GM10266 (cell line): ENCODE measurements around the gene NR3C2.

ENCODE experiments used
- DNase-seq: peaks from one replicate; pipeline ENCODE4 v3.0.0; 2012; ENCODE audit errors: extremely low spot score
- CTCF ChIP-seq: IDR thresholded peaks from 2 replicates; pipeline ENCODE4 v1.5.1; 2012; ENCODE audit warnings: mild to moderate bottlenecking, low read depth; ENCODE audit not compliant: control insufficient read depth, insufficient read depth; ENCODE audit errors: missing control alignments

NR3C2 gene

GRCh38 chr4:148288448-148288847 lies 153.8 kb downstream of the NR3C2 start:
- no peak for DNase-seq
- no peak for TF ChIP-seq CTCF

GRCh38 chr4:148287111-148287510 lies 155.1 kb downstream of the NR3C2 start:
- DNase-seq: no peak
- no peak for TF ChIP-seq CTCF

- DNase-seq: no peak
- TF ChIP-seq CTCF: no peak
These were observed 156.2 kb downstream of the NR3C2 start for GRCh38 chr4:148286012-148286411.

- no peak for TF ChIP-seq CTCF
- DNase-seq: no peak
These were observed 158.5 kb downstream of the NR3C2 start for GRCh38 chr4:148283665-148284064.

GRCh38 chr4:148278310-148278709 lies 163.9 kb downstream of the NR3C2 start:
- DNase-seq: no peak
- no peak for TF ChIP-seq CTCF

- DNase-seq: no peak
- no peak for TF ChIP-seq CTCF
These were observed 166.9 kb downstream of the NR3C2 start for GRCh38 chr4:148275266-148275665.

GRCh38 chr4:148273501-148273986 lies 168.7 kb downstream of the NR3C2 start:
- TF ChIP-seq CTCF: no peak
- DNase-seq: no peak

- DNase-seq: no peak
- no peak for TF ChIP-seq CTCF
These were observed 171.0 kb downstream of the NR3C2 start for GRCh38 chr4:148271166-148271565.
